Keratinocyte (primary cell): ENCODE results near the gene ARMC9. TPM values are rescaled to one million over a fixed set of nuclear protein-coding genes. Genes with fewer than 3 reads are reported as not detected.

Experiments
- DNase-seq: peaks from one replicate; pipeline ENCODE4 v3.0.0-alpha.2; 2011; ENCODE audit warnings: low read depth, missing footprints, low spot score
- FAIRE-seq: peaks from 2 replicates; lab custom pipeline; 2011; peaks lifted over from hg19 to GRCh38; lab: Jason Lieb, UNC
- H2AFZ ChIP-seq: 2 replicates; pipeline ENCODE4 v1.6.0; 2012; ENCODE audit warnings: low read length, control low read depth, inconsistent platforms; ENCODE audit not compliant: control insufficient read depth
- H3K27ac ChIP-seq: 2 replicates; pipeline ENCODE4 v1.5.1; 2011; ENCODE audit warnings: low read length; ENCODE audit not compliant: control insufficient read depth, insufficient read depth
- H3K27me3 ChIP-seq: 3 replicates; pipeline ENCODE4 v1.6.0; 2011; ENCODE audit warnings: low read length; ENCODE audit not compliant: control insufficient read depth, insufficient read depth; ENCODE audit errors: extremely low read depth
- H3K36me3 ChIP-seq, 2 experiments: 2 replicates in 1 of 2; 3 replicates in 1 of 2; pipeline ENCODE4 v1.5.1; 2011; ENCODE audit warnings: low read length in 2 of 2, mild to moderate bottlenecking in 1 of 2; ENCODE audit not compliant: control insufficient read depth in 2 of 2, insufficient read depth in 2 of 2; ENCODE audit errors: extremely low read depth in 1 of 2
- H3K4me1 ChIP-seq: 3 replicates; pipeline ENCODE4 v1.5.1; 2011; ENCODE audit warnings: low read length; ENCODE audit not compliant: control insufficient read depth, insufficient read depth; ENCODE audit errors: extremely low read depth
- H3K4me2 ChIP-seq: 3 replicates; pipeline ENCODE4 v1.6.0; 2011; ENCODE audit warnings: low read depth, low read length; ENCODE audit not compliant: control insufficient read depth, insufficient read depth; ENCODE audit errors: extremely low read depth
- H3K4me3 ChIP-seq, 3 experiments: fragments of 200-600 bp in 1 of 3; sonication (generic) in 1 of 3; 2 replicates in 2 of 3; 3 replicates in 1 of 3; pipeline ENCODE4 v1.5.1; 2011 to 2016; ENCODE audit warnings: low read length in 3 of 3, mild to moderate bottlenecking in 3 of 3, control low read depth in 2 of 3, inconsistent platforms in 1 of 3, low read depth in 1 of 3, mixed read lengths in 1 of 3, mixed run types in 1 of 3, moderate library complexity in 1 of 3; ENCODE audit not compliant: control insufficient read depth in 2 of 3, insufficient read depth in 2 of 3; ENCODE audit errors: extremely low read depth in 1 of 3
- H3K79me2 ChIP-seq: 2 replicates; pipeline ENCODE4 v1.6.0; 2012; ENCODE audit warnings: low read length; ENCODE audit not compliant: control insufficient read depth, insufficient read depth
- H3K9ac ChIP-seq: 3 replicates; pipeline ENCODE4 v1.6.0; 2011; ENCODE audit warnings: low read length; ENCODE audit not compliant: control insufficient read depth, insufficient read depth; ENCODE audit errors: extremely low read depth
- H3K9me1 ChIP-seq: 3 replicates; pipeline ENCODE4 v1.6.0; 2011; ENCODE audit warnings: low read length; ENCODE audit not compliant: control insufficient read depth, insufficient read depth; ENCODE audit errors: extremely low read depth
- H3K9me3 ChIP-seq: 2 replicates; pipeline ENCODE4 v1.5.1; 2012; ENCODE audit warnings: low read depth, low read length; ENCODE audit not compliant: control insufficient read depth
- H4K20me1 ChIP-seq: 3 replicates; pipeline ENCODE4 v1.6.0; 2011; ENCODE audit warnings: low read length; ENCODE audit not compliant: control insufficient read depth, insufficient read depth; ENCODE audit errors: extremely low read depth
- CTCF ChIP-seq, 3 experiments: IDR thresholded peaks in 1 of 3; conservative IDR thresholded peaks in 1 of 3; optimal IDR thresholded peaks in 1 of 3; 2 replicates in 2 of 3; 3 replicates in 1 of 3; pipeline versions ENCODE3 to v1.5.1; 2011; ENCODE audit warnings: low read length in 3 of 3, mild to moderate bottlenecking in 3 of 3, moderate library complexity in 2 of 3, control low read depth in 1 of 3, inconsistent platforms in 1 of 3; ENCODE audit not compliant: insufficient read depth in 2 of 3; ENCODE audit errors: extremely low read depth in 1 of 3
- EZH2 ChIP-seq: IDR thresholded peaks from one replicate; pipeline ENCODE4 v1.6.1; 2012; ENCODE audit warnings: inconsistent platforms, mild to moderate bottlenecking, low read length, moderate library complexity
- dilution Hi-C: fragments of 300-500 bp; cut with MboI; formaldehyde crosslinking; loops from one replicate; pipeline ENCODE4 v1.7.0; 2020; ENCODE audit warnings: low sequenced_read_pairs; ENCODE audit not compliant: extremely low pct_ligation_motif_present
- polyA plus RNA-seq, 5 experiments: library from polyadenylated mRNA; depleted of rRNA in 3 of 5; stranded (reverse) in 3 of 5; stranded (forward) in 1 of 5; unstranded in 1 of 5; fragments of >200 nt; gene quantifications; 1 replicate in 1 of 5; 2 replicates in 3 of 5; 3 replicates in 1 of 5; pipeline versions ENCODE4 v1.2.1 to v1.2.3, GENCODE V29; 2011 to 2012; ENCODE audit warnings: missing spikeins in 2 of 5, low read depth in 1 of 5, low replicate concordance in 1 of 5

The ARMC9 gene
- polyA plus RNA-seq, 1 donor (not counting 4 experiments of a cell fraction or from before 2014, with no cell fraction given): 16.2 TPM

GRCh38 chr2:231384970-231385369 is 186.5 kb downstream of the ARMC9 start:
- dilution Hi-C loops: no loop called here
- no peak overlapping the region for H3K27ac ChIP-seq
- H3K4me2 ChIP-seq: no peak overlapping the region
- H3K27me3 ChIP-seq: no peaks in the 10 kb centered on the region
- no peak overlapping the region for H3K4me3 ChIP-seq
- H3K36me3 ChIP-seq: no peaks in the 10 kb centered on the region
- no peaks in the 10 kb centered on the region for H4K20me1 ChIP-seq
- H2AFZ ChIP-seq: no peak overlapping the region
- no peaks in the 10 kb centered on the region for H3K79me2 ChIP-seq
- H3K9ac ChIP-seq: no peak overlapping the region
- no peaks in the 10 kb centered on the region for H3K9me1 ChIP-seq
- no peak for TF ChIP-seq EZH2
- TF ChIP-seq CTCF (optimal IDR thresholded peaks at IDR 0.05 in 1 of 3, IDR thresholded peaks at IDR 0.05 in 1 of 3, conservative IDR thresholded peaks at IDR 0.05 in 1 of 3; ENCODE audit: extremely low read depth in 1 of 3, insufficient read depth in 2 of 3, low read length in 3 of 3): no peak
- H3K9me3 ChIP-seq: peaks cover 8% of the 10 kb centered on the region
- FAIRE-seq (no peak), DNase-seq (no peak)
- no peaks in the 10 kb centered on the region for H3K4me1 ChIP-seq

GRCh38 chr2:231385429-231385828 is 187.0 kb downstream of the ARMC9 start:
- Histone ChIP-seq H3K36me3 (no peaks in the 10 kb centered on the region), H4K20me1 (no peaks in the 10 kb centered on the region), H3K4me2 (no peak overlapping the region), H3K27ac (no peak overlapping the region), H3K79me2 (no peaks in the 10 kb centered on the region), H3K9me3 (peaks cover 8% of the 10 kb centered on the region), H2AFZ (no peak overlapping the region), H3K9me1 (no peaks in the 10 kb centered on the region), H3K9ac (no peak overlapping the region), H3K4me1 (no peaks in the 10 kb centered on the region), H3K4me3 (no peak overlapping the region), H3K27me3 (no peaks in the 10 kb centered on the region)
- FAIRE-seq (no peak), DNase-seq (no peak)
- TF ChIP-seq EZH2: no peak
- TF ChIP-seq CTCF (optimal IDR thresholded peaks at IDR 0.05 in 1 of 3, IDR thresholded peaks at IDR 0.05 in 1 of 3, conservative IDR thresholded peaks at IDR 0.05 in 1 of 3; ENCODE audit: extremely low read depth in 1 of 3, insufficient read depth in 2 of 3, low read length in 3 of 3): no peak
- dilution Hi-C loops: no loop called here
